ENCODE data around the gene VARS2.
"Not testable (repeated sequence)": the region's sequence is repeated elsewhere in the genome, so short reads cannot be mapped to it uniquely, and the experiment has no call there.

VARS2 gene

GRCh38 chr6:30966154-30966553, 52.1 kb downstream of the VARS2 start:
- DNase-seq = no peak

- not testable (repeated sequence) for DNase-seq
These were observed 55.1 kb downstream of the VARS2 start for GRCh38 chr6:30969171-30969570.

- no peak for DNase-seq
These were observed 56.9 kb downstream of the VARS2 start for GRCh38 chr6:30970946-30971345.

- DNase-seq = no peak
These were observed 58.8 kb downstream of the VARS2 start for GRCh38 chr6:30972816-30973215.

- no peak for DNase-seq
These were observed 60.6 kb downstream of the VARS2 start for GRCh38 chr6:30974490-30975252.

Data from activated gamma-delta T cell (primary cell).